Effector CD8-positive, alpha-beta T cell (primary cell): ENCODE results near the gene SLC16A9.
"Not testable (repeated sequence)": the region's sequence is repeated elsewhere in the genome, so short reads cannot be mapped to it uniquely, and the experiment has no call there.

ENCODE experiments used
- DNase-seq: peaks from one replicate; lab custom pipeline; 2025; lab: John Stamatoyannopoulos, UW
- total RNA-seq, 4 experiments: gene quantifications; one replicate each; lab custom pipeline; 2026; lab: John Stamatoyannopoulos, UW

The SLC16A9 gene, protein sequence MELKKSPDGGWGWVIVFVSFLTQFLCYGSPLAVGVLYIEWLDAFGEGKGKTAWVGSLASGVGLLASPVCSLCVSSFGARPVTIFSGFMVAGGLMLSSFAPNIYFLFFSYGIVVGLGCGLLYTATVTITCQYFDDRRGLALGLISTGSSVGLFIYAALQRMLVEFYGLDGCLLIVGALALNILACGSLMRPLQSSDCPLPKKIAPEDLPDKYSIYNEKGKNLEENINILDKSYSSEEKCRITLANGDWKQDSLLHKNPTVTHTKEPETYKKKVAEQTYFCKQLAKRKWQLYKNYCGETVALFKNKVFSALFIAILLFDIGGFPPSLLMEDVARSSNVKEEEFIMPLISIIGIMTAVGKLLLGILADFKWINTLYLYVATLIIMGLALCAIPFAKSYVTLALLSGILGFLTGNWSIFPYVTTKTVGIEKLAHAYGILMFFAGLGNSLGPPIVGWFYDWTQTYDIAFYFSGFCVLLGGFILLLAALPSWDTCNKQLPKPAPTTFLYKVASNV
- total RNA-seq = 0 to 0.54 (median 0) reads per million in 4 experiments

DNA sequence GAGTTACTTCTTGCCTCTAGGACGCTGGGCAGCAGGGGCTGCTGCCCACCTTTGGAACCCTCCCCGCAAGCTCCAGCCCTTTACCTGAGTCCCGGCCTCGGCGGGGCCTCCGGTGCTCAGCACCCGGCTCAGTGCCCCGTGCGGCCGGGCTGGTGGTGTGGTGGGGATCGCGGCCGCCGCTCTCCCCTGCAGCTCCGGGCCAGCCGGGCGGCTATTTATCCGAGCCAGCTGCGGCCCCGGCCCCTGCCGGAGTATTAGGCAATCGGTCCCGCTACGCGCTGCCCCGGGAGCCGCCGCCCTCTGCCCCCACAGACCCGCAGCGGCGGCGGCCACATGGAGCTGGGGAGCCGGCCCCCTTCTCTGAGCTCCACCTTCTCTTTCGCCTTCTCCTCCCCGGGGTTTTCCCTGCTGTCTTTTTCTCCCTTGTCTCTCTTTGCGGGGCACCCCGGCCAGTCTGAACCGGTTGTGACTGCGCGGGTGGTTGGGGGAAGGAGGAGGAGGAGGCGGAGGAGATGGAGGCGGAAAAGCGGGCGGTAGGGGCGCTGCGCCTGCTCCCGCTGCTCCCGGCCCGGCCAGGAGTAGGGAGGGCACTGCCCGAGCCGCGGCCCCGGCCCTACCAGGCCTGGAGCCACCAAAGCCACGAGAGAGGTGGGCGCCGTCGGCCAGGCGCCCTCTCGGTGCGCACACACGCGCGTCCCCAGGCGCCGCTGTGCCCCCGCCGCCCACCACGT is at the start of gene SLC16A9:
Gene SLC16A9, minus strand, starts transcription at position 456 of the 731 bp plus-strand sequence. CDS start 25,559 bp downstream, outside the sequence.
- no peak for DNase-seq

DNA sequence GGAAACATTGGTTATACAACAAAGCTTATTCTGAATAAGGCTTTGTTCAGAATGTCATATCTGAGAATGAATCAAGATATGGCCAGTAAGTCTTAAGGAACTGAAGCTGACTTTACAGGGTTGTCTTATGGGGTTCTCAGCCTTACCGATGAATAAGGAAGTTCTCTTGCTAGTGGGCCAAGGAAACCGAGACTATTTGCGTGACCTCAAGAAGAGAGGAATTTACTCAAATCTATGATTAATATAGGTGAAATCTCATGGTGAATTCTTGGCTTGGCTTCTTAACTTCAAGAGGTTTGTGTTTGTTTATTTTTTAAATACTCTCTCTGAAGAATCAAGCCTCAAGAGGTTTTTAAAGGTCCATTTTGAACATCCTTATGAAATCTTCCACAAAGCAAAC is 48.3 kb upstream of the SLC16A9 start:
- no peak for DNase-seq

- no peak for DNase-seq
Measured at GRCh38 chr10:59754951-59755350, 45.3 kb upstream of the SLC16A9 start.

- DNase-seq = no peak
Measured at GRCh38 chr10:59753267-59753666, 43.6 kb upstream of the SLC16A9 start, which contains the start of gene MRLN. Gene MRLN (minus strand): TSS chr10:59753455.

- no peak for DNase-seq
Measured at GRCh38 chr10:59752278-59752940, 42.8 kb upstream of the SLC16A9 start.

DNA sequence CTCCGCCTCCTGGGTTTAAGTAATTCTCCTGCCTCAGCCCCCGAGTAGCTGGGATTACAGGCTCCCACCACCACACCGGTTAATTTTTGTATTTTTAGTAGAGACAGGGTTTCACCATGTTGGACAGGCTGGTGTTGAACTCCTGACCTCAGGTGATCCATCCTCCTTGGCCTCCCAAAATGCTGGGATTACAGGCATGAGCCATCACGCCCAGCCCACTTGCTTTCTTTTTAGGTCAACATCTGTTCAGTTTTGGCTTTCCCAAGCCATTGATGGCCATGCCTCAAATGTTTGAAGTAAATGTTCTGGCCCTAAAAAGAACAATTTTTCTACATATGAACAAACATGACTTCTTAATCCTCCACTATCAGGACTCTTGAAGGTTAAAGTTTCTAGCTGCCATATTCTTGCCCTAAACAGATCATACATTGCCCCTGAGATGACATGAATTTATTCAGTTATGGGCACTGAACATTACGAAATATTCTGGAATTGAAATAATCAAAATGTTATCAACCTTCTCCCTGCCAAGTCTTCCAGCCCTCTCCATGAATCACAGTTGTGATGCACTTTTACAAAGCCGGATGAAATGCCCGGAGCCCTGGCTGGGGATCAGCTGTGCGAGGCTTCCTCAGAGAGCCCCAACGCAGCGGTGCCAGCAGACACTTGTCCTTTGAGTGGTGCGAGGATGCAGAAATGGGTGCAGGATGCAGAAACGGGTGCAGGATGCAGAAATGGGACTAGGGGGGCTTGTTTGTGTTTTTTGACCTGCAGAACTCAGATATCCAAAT is 40.7 kb upstream of the SLC16A9 start:
- DNase-seq = no peak

- no peak for DNase-seq
Measured at GRCh38 chr10:59748834-59749233, 39.2 kb upstream of the SLC16A9 start.

- DNase-seq = no peak
Measured at GRCh38 chr10:59745163-59745650, 35.6 kb upstream of the SLC16A9 start.

GRCh38 chr10:59744762-59745161 is 35.1 kb upstream of the SLC16A9 start:
- DNase-seq = not testable (repeated sequence)

GRCh38 chr10:59744156-59744555 is 34.5 kb upstream of the SLC16A9 start:
- DNase-seq = not testable (repeated sequence)

DNA sequence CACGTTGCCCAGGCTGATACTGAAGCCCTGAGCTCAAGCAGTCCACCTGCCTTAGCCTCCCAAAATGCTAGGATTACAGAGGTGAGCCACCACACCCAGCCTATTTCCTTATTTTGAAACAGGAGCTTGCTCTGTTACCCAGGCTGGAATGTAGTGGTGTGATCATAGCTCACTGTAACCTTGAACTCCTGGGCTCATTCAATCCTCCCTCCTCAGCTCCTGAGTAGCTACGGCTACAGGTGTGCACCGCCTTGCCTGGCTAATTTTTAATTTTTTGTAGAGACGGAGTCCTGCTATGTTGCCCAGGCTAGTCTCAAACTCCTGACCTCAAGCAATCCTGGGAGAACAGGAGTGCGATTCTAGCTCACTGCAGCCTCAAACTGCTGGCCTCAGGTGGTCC is 31.9 kb upstream of the SLC16A9 start:
- DNase-seq = no peak

- DNase-seq = no peak
Measured at GRCh38 chr10:59741048-59741447, 31.4 kb upstream of the SLC16A9 start.

DNA sequence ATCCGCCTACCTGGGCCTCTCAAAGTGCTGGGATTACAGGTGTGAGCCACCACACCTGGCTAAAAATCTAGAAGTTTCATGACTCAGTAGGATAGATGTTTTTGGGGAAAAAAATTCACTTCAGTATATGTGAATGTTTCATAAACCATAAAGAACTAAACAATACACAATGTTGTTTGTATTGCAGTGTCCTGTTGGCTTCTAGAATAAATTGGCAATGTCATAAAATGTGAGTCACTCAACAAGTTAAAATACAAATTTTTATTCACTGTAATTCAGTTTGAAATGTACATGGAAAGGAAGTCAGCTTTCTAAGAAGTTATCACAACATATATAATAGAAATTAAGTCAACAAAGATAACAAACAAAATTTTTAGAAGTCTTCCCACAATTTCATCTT is 27.1 kb upstream of the SLC16A9 start:
- no peak for DNase-seq

GRCh38 chr10:59735296-59735695 is 25.6 kb upstream of the SLC16A9 start:
- DNase-seq = no peak

DNA sequence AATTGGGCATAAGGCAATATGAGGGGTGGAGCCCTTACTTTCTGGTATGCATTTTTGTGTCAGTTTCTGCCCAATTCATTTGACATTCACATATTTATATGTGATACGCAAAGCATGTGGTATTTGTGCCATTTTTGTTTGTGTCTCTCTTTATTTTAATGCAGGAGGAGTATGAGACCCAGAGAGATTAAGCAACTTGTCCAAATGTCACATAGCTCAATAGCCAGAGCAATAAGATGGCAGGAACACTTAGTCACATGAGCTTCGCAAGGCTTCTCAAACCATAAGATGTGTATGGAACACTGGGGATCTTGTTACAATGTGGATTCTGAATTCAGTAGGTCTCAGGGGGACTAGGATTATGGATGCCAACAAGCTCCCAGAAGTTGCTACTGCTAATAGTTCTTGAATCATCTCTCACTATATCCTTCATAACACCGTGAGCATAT is 24.4 kb upstream of the SLC16A9 start:
- DNase-seq = no peak

- not testable (repeated sequence) for DNase-seq
Measured at GRCh38 chr10:59733321-59734013, 23.8 kb upstream of the SLC16A9 start.

DNA sequence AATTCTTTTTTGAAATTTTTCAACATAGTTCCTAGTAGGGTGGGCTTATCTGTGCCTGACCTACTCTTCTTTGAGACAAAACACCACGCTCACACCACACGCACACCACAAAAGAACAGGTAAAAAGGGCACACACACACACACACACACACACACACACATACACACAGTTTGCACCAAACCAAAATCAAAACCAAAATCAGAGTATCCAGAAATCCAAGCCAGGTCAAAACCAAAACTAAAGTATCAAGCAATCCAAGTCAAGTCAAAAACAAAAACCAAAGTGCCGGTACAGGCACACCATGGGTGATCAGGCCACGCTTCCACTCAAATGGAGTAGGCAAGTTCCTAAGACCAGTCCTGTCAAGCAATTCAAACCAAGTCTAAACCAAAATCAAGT is 23.2 kb upstream of the SLC16A9 start:
- DNase-seq = not testable (repeated sequence)

DNA sequence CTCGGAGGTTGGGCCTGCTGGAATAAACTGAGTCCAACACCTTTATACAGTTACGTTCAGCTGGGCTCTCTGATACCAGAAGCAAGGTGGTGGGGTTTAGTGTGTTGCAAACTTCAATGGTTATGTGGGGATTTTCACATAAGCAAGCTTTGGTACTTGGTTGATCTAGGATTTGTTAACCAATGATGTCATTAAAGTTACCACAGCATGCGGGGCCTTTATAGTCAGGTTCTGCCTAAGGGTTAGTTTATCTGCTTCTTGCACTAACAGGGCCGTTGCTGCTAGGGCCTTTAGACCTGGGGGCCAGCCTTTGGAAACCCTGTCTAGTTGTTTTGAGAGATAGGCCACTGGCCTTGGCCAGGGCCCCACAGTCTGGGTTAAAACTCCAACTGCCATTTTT is 19.5 kb upstream of the SLC16A9 start:
- not testable (repeated sequence) for DNase-seq

DNA sequence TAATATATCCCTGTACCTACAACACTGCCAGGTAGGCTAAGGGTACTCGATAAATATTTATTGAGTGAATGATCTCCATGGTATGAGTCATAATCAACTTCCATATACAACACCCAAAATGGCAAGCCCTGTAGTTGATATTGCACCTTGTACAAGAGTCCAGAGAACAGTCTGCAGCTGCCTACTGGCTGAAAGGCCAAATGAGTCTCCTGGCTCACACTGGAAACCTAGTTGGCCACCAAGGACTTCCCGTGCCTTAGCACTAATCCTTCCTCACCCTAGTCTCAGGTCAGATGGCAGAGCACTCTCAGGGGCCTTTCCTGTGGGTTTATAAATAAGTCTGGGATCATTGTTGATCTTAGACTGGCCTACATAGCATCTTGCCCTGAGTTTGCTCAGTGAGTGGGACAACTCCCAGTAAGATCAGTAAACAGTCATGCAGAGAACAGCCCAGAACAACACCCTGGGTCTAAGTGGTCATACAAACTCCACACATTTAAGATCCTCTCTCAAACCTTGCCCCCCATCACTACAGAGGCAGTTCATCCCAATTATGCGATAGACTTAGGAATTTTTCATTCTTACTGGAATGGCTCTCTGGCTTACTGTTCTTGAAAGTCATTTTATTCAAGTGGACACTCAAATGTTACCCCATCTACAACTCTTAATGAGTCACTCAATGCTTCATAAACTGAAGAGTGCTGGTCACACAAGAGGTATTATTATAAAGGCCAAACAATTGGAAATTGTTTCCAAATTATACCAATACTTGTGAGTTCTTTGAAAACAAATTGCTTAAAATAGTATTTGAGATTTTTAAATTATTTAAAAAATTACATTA is 14.7 kb upstream of the SLC16A9 start:
- no peak for DNase-seq

GRCh38 chr10:59720377-59720776 is 10.7 kb upstream of the SLC16A9 start:
- DNase-seq = no peak
